NCI-H226 (cell line): Measurements from ENCODE around the gene TMEM204.

Source experiments
- DNase-seq: peaks from one replicate; pipeline ENCODE4 v3.0.0-alpha.2; 2015

The TMEM204 gene

GRCh38 chr16:1601489-1601888 lies 68.0 kb downstream of the TMEM204 start:
- DNase-seq: no peak

- no peak for DNase-seq
Measured at GRCh38 chr16:1602285-1602684, 68.8 kb downstream of the TMEM204 start.
